ENCODE results near the gene CDKN2D.

CDKN2D gene

DNA sequence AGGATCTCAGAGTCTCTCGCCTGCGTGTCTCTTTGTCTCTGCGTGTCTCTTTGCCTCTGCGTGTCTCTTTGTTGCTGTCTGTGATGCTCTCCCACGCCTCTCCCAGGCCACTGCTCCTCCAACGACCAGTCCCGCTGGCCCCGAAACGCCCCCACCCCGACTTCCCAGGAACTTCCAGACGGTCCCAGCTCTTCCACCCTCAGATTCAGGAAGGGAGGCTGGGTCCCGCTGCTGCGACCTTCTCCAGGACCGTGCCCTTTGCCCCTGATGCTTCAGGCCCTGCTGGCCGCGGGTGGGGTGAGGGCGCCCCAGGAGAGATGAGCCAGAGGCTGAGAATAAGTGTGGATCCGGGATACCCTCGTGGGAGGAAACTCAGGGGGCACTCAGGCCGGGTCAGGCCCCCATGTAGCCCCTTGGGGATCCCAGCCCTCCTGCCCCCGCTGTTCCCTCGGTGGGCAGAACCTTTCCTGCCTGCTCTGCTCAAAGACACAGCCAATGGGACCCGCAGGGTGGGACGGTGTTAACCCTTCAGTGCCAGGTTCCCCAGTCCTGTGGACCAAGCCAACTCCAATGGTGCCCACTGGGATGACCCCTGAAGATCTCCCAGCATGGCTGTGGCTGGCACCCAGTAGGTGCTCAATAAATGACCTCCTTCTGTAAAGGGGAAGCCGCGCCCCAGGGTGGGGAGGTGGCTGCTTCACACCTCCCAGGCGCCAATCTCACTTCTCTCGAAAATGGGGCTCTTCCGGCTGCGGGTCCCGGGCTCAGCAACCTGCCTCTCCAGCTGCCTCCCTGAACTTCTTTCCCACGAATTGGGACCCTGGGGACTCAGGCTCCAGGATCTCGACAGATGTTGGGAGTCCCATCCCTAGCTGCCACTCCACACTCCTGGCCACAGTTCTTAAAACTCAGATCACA, 50.1 kb downstream of the CDKN2D start:
- peak; percentile 24 for DNase-seq

DNA sequence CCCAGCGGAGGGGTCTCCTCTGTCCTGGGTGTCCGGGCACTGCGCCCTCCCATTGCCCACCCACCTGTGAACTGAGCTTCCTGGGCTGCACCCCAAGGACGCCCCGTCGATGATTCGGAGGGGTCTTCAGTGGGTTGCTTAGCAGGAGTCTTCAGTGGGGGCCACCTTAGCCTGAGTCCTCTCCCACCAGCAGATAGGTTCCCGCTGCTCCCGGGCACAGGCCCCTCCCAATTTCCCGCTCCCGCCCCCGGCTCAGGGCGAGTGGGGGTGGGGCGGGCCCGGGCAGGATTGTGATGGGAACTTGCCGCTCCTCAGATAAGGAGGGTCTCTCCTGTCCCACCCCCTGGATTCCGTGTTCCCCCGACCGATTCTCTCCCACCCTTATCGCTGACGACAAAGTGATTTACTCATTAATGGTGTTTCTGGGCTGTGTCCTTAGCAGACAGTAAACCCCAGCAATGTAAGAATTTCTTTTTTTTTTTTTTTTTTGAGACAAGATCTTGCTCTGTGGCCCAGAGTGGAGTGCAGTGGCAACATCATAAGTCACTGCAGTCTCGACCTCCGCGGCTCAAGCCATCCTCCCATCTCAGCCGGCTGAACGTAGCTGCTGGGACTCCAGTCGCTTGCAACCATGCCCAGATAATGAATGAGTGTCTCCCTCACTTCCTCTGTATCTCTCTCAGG, 50.9 kb downstream of the CDKN2D start:
- peak; percentile 72 for DNase-seq

DNA sequence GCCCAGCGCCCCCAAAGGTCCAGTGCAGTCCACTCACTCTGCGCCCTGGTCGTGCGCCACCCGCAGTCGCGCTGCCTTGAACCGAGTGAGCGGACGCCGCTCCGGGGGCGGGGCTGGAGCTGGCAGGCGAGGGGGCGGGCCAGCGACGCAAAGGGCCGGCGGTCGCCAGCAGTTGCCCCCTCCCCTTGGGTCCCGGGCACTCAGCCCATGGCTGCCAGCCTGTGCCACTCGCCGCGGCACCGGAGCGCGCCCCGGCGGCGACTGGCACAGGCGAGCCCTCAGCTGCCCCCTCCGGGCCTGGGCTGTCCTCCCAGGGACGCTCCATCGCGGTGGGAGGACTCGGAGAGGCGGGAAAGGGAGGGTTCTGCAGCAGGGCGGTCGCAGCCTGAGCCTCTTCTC, 51.4 kb downstream of the CDKN2D start, which contains the start of gene S1PR5:
Gene S1PR5, minus strand, starts transcription at position 87 of the 399 bp plus-strand sequence. CDS start 2,436 bp downstream, outside the sequence.
- DNase-seq = peak; percentile 78

DNA sequence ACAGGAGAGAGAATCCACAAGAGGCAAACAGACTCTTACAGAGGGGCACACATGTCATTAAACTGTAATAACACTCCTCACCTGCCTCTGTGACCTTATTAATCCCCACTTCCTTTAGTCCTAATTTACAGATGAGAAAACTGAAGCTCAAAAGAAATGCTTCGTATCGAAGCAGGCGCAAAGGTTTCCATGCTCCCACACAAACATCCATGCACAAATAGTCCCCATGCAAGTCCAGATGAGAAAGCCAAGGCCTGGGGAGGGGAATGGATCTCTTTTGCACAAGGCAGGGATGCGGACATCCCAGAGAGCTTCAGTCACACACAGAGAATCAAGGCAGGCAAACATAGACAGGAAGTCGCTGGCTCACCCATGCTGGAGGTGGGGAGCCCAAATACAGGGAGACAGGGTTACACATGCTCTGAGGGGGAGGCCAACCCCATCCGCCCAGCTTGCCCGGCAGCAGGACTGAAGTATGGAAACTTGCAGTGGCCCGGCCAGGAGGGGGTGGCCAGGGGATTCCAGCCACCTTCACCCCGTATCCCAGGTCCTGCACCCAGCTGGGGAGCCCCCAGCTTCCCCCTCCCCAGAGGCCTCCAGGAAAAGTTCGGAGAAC, 52.0 kb downstream of the CDKN2D start:
- peak; percentile 57 for DNase-seq

All from NCI-H69 (cell line).